HG02571 (cell line): Measurements from ENCODE around the gene STAT5B.
"Not testable (repeated sequence)": the region's sequence is repeated elsewhere in the genome, so short reads cannot be mapped to it uniquely, and the experiment has no call there.

ENCODE experiments used
- ATAC-seq: cut with Tn5 transposase; IDR thresholded peaks from one replicate; pipeline ENCODE4 v1.9.1; 2021; ENCODE audit warnings: mild to moderate bottlenecking, moderate library complexity; ENCODE audit not compliant: unreplicated experiment

STAT5B gene

DNA sequence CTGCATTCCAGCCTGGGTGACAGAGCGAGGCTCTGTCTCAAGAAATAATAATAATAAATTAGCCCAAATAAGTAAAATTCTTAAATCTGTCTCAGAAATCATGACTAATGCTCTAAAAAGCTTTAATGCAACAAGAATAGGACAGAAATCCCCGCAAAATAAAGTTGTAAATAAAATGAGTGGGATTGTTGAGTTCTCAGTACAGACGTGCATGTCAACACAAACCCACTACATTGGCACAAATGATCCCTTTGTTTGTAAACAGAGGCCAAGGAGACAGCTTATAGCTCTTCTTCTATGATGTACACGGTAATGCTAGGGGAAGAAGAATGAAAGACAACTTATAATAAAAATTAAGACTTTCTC, 6.0 kb downstream of the STAT5B start:
- ATAC-seq: no peak

DNA sequence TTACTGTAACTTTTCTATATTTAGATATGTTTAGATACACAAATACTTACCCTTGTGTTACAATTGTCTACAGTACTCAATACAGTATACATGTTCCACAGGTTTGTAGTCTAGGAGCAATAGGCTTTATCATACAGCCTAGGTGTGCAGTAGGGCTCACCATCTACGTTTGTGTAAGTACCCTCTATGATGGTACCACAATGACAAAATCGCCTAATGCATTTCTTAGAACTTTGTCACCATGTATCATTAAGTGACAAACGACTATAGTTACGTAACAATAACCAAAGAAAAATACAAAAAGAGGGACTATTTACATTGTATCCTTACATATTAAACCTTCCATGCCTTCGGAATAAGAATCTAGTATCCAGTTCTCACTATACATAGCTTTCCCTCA, 8.0 kb downstream of the STAT5B start:
- no peak for ATAC-seq

DNA sequence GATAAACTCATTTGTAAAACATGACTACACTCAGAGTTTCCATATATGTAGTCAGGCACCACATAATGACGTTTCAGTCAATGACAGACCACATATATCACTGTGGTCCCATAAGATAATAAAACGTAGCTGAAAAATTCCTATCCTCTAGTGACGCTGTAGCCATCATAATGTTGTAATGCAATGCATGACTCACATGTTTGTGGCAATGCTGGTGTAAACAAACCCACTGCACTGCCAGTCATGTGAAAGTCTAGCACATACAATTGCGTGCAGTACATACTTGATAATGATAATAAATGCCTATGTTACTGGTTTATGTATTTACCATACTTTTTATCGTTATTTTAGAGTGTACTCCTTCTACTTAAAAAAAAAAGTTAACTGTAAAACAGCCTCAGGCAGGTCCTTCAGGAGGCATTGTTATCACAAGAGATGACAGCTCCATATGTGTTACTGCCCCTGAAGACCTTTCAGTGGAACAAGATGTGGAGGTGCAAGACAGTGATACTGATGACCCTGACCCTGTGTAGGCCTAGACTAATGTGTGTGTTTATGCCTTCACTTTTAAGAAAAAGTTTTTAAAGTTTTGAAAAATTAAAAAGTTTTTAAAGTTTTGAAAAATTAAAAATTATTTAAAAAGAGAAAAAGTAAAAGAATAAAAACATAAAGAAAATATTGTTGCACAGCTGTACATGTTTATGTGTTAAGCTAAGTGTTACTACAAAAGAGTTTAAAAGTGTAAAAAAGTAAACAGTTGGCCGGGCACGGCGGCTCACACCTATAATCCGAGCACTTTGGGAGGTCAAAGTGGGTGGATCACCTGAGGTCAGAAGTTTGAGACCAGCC, 9.0 kb downstream of the STAT5B start:
- ATAC-seq: no peak

DNA sequence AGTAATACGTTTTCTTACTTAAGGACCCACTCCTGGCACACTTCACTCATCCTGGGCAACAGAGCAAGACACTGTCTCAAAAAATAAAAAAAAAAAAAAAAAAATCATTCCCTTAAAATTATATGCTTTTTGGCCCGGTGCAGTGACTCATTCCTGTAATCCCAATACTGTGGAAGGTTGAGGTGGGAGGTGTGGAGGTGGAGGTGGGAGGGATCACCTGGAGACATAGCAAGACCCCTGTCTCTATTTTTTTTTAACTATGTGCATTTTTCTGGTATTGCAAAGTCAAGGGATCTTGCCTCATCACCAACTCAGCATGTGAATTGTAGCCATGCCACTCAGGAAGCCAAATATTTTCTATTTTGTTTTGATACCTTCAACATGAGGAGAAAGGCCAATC, 9.7 kb downstream of the STAT5B start:
- no peak for ATAC-seq

DNA sequence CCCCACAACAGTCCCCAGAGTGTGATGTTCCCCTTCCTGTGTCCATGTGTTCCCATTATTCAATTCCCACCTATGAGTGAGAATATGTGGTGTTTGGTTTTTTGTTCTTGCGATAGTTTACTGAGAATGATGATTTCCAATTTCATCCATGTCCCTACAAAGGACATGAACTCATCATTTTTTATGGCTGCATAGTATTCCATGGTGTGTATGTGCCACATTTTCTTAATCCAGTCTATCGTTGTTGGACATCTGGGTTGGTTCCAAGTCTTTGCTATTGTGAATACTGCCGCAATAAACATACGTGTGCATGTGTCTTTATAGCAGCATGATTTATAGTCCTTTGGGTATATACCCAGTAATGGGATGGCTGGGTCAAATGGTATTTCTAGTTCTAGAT, 11.8 kb downstream of the STAT5B start:
- not testable (repeated sequence) for ATAC-seq

DNA sequence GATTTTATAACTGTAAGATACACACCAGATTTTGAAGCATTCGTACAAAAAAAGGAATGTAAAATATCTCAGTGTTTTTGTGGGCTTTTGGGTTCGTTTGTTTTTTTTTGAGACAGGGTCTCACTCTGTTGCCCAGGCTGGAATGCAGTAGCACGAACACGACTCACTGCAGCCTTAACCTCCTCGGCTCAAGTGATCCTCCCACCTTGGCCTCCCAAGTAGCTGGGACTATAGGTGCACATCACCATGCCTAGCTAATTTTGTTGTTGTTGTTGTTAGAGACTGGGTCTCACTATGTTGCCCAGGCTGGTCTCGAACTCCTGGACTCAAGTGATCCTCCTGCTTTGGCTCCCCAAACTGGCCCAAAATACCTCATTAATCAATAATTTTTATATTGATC, 15.9 kb downstream of the STAT5B start:
- ATAC-seq: no peak

DNA sequence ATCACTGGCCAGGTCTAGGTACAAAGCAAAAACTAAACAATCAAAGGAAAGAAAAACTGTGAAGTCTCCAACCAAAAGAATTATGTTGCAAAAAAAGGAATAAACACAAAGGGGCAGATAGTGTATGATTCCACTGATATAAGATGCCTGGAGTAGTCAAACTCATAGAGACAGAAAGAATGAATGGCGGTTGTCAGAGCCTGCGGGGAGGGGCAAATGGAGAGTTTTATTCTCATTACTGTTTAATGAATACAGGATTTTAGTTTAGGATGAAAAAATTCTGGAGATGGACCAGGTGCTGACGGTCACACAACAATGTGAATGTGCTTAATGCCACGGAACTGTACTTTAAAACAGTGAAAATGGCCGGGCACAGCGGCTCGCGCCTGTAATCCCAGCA, 20.7 kb downstream of the STAT5B start:
- ATAC-seq: no peak

DNA sequence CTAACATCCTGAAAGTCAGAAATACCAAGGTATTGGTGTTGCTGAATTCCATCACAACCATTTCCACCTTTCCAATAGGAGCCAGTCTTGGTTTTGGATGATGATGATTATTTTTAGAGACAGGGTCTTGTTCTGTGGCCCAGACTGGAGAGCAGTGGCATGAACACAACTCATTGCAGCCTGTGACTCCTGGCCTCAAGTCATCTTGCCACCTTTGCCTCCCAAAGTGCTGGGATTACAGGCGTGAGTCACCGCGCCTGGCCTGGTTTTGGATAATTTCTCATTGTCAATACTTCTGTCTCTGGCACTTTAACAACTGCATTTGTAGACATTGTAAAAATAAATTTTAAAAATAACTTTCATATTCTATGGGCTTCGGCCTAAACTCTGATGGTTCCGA, 22.6 kb downstream of the STAT5B start:
- no peak for ATAC-seq

DNA sequence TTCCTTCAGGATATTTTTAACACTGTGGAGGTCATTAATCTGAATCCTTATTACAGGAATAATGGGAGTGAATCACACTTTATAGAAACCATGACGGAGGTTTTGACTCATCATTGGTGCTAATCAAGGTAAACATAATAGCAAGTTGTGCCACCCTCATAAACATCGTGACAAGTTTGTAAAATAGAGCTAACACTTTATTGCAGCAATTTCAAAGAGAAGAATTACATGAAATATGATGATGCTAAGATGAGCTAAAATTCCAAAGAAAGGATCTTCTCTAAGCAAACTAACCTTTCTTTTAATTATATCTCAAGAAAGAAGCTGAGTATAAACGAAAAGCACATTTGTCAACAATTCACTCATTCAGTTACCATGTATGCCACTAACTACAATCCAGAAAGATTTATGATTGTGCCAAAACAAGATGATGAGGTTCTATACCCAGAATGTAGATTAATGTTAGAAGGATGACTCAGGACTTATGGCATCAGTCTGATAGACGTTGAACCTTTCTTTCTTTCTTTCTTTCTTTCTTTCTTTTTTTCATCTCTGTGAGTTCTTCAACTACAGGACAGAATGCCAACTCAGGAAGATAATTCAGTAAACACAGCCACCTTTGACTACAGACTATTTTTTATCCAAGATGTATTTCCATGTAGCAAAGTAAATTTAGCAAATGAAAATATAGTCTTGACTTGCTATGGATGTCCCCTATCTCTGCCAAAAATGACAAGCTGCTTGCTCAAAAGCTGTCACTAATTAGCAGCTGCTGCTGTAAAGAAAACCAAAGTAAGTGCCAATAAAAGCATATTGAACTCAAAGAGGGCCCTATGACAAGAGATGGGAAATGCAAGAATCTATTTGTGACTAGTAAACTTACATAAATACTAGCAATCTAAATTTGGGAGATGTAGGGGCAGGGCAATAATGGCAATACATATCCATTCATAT, 23.3 kb downstream of the STAT5B start:
- ATAC-seq: no peak

DNA sequence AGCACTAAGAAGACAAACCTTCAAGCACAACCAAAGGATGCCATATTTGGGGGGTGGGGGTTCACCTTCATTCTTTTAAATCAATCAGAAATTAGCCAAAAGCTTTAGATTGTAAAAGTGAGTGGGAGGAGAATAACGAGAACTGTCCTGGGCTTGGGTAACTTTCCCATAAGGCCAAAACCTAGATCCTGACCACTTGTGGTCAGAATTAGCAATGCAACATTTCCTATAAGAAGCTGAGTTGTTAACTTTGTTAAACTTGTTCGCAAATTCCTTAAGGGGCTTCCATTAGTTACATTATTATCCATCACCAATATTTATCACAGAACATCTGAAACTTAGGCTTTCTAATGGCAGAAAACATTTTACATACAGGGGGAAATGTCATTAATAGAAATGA, 25.1 kb downstream of the STAT5B start:
- no peak for ATAC-seq

DNA sequence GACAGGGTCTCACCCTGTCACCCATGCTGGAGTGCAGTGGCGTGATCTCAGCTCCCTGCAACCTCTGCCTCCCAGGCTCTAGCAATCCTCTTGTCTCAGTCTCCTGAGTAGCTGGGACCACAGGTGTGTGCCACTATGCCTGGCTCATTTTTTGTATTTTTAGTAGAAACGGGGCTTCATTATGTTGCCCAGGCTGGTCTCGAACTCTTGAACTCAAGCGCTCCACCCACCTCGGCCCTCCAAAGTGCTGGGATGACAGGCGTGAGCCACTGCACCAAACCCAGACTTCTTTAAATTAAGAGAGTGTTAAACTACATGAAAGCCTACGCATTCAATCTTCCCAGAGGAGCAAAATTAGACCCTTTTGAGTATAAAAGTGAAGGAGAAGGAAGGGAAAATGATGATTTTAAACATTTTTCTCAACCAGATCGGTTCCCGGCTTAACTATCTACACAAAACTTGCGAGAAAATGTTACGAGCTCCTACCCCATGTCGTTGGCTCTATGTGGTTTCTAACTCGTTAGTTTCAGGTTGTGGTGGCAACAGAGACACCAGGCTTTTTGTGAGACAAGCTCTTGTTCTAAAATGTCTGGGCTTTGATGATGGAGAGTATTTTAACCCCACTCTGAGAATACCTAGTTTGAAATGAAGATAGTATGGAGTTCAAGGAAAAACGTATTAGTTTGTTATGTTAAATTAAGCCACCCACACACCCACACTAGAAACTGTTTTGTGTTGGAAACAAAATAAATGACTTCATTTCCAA, 26.3 kb downstream of the STAT5B start:
- ATAC-seq: no peak

DNA sequence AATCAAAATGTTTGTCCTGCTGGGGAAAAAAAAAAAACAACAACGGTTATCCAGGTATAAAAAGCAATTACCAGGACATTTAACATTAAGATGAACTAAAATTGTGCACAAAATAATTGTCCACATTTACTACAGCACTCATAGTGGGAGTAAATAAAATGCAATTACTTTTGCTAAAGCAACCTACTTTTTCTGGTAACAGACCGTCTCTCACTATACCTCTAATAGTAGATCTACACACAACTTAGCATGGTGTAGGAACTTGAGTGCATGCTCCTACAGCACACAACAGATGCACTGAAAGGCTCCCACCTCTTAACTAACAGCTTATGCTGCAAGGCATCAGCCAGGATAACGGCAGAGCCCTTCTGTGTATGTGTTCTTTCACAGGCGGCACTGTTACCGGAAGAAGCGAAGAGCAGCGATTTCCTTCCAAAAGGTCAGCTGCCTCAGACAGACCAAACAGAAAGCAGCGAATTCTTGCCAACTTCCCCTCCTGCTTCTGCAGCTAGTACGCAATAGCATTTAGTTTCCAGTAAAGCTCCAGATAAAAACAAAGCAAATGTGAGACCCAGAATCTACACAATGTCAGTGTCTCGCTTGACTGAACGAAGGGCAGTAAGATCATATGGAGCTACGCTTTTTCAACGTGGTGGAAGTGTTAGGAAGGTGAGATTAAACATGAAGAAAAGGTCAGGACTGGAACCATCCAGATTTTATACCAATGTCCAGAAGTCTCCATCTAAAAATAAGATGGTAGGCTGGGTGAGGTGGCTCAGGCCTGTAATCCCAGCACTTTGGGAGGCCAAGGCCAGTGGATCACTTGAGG, 27.6 kb downstream of the STAT5B start:
- peak; percentile 87 for ATAC-seq

DNA sequence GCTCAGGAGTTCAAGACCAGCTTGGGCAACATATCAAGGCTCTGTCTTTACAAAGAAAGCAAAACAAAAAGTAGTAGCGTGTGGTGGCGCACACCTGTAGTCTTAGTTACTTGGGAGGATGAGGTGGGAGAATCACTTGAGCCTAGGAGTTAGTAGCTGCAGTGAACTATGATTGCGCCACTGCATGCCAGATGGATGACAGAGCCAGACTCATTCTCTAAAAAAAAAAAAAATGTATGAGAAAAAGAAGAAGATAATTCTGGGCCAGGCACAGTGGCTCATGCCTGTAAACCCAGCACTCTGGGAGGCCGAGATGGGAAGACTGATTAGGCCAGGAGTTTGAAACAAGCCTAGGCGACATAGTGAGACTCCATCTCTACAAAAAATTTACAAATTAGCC, 28.5 kb downstream of the STAT5B start:
- ATAC-seq: no peak

DNA sequence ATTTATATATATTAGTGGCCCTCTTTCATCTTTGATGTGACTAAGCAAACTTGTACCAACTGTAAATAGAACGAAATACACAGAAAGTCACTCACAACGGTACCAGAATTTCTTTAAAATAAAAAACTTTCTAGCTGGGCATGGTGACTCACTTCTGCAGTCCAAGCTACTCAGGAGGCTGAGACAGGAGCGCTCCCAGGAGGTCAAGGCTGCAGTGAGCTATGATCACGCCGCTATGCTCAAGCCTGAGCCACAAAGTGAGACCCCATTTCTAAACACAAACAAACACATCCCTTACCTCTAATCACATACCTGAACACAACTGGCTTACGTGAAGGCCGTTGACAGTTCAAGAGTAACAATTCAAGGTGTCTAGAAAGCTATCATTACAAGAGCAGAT, 29.7 kb downstream of the STAT5B start:
- no peak for ATAC-seq

DNA sequence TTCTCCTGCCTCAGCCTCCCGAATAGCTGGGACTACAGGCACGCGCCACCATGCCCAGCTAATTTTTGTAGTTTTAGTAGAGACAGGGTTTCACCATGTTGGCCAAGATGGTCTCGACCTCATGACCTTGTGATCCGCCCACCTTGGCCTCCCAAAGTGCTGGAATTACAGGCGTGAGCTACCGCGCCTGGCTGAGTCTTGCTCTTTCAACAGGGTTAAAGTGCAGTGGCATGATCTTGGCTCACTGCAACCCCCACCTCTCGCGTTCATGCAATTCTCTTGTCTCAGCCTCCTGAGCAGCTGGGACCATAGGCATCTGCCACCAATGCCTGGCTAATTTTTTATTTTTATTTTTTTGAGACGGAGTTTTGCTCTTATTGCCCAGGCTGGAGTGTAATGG, 31.0 kb downstream of the STAT5B start:
- ATAC-seq: not testable (repeated sequence)

DNA sequence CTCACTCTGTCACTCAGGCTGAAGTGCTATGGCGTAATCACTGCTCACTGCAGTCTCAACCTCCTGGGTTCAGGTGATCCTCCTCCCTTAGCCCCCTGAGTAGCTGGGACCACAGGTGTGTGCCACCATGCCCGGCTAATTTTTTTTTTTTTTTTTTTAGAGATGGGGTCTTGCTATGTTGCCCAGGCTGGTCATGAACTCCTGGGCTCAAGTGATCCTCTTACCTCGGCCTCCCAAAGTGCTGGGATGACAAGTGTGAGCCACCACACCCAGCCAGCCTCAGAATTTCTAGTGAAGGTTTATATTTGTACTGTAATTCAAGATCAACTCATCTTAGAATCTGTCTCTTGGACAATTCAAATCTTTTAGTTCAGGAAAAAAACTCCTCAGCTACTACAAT, 32.1 kb downstream of the STAT5B start:
- not testable (repeated sequence) for ATAC-seq

DNA sequence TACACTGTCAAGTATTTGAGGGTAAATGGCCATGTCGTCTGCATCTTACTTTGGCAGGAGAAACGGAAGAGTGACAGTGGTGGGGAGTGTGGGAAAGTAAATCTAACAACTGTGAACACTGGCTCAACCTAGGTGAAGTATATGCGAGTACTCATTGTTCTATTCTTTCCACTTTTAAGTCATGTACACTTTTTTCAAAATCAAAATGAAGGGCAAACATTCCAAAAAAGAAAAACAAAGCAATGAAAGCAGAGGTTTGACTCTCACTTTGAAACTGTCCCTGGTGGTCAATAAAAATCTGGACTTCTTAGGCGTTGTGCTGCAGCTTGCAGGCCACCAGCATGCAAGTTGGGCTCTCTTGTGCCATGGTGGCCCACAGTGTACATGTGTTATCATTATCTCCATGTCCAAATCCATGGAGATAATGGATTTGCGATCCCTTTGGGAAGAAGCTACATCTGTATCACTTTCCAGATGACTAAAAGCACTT, 32.7 kb downstream of the STAT5B start:
- no peak for ATAC-seq

DNA sequence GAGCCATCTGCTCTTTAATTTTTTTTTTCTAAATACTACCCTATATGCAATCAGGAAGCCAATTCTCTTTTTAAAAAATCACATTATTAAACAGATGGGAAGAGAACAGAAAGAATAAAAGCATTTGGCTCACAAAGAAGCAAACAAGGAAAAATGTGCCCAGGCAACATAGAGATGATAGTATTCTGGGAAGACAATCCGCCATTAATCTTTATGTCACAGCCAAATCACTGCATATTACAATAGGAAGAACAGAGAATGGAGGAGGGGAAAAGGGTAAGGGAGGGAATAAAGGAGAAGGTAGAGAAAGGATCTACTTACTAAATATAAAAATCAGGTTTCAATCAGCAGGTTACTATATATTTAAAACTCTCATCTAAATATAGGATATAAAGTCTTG, 34.3 kb downstream of the STAT5B start:
- no peak for ATAC-seq

DNA sequence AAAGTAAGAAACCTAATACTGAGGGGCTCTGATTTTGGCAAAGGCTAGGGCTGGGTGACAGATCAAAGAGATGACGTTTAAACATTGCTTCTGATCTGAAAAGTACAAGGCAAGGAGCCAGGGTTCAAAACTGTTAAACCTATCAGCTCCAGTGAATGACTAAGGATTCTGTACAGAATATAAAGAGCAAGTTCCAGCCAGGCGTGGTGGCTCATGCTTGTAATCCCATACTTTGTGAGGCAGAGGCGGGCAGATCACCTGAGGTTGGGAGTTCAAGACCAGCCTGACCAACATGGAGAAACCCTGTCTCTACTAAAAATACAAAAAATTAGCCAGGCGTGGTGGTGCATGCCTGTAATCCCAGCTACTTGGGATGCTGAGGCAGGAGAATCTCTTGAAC, 35.3 kb downstream of the STAT5B start:
- not testable (repeated sequence) for ATAC-seq

DNA sequence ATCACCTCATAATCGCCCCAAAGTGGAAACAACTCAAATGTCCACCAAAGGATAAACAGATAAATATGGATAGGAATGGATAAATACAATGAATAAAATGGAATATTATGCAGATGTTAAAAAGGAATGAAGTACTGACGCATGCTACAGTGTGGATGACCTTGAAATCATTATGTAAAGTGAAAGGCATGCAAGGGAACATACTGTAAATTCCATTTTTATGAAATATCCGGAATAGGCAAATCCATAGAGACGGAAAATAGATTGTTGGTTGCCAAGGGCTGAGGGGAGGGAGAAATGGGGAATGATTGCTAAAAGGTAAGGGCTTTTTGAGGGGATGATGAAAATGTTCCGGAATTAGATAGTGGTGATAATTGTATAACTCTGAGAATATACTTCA, 36.0 kb downstream of the STAT5B start:
- ATAC-seq: no peak
